Ishikawa (cell line): ENCODE results near the gene ERBB4.

Source experiments
- CEBPB ChIP-seq: IDR thresholded peaks from 2 replicates; pipeline ENCODE4 v1.6.1; 2012
- EGR1 ChIP-seq: IDR thresholded peaks from 2 replicates; pipeline ENCODE4 v1.6.1; 2012
- EP300 ChIP-seq: IDR thresholded peaks from 2 replicates; pipeline ENCODE4 v1.6.1; 2012; ENCODE audit warnings: borderline replicate concordance
- FOXM1 ChIP-seq: IDR thresholded peaks from 2 replicates; pipeline ENCODE4 v1.6.1; 2012; ENCODE audit warnings: low read depth, borderline replicate concordance
- NFIC ChIP-seq: IDR thresholded peaks from 2 replicates; pipeline ENCODE4 v1.6.1; 2012
- RAD21 ChIP-seq: IDR thresholded peaks from 2 replicates; pipeline ENCODE4 v1.6.1; 2012; ENCODE audit warnings: low read depth
- TAF1 ChIP-seq: IDR thresholded peaks from 2 replicates; pipeline ENCODE4 v1.6.1; 2012; ENCODE audit warnings: low read depth, mild to moderate bottlenecking
- USF1 ChIP-seq: IDR thresholded peaks from 2 replicates; pipeline ENCODE4 v1.6.1; 2012
- YY1 ChIP-seq: IDR thresholded peaks from 2 replicates; pipeline ENCODE4 v1.6.1; 2012; ENCODE audit warnings: low read depth
- ZBTB7A ChIP-seq: IDR thresholded peaks from 2 replicates; pipeline ENCODE4 v1.6.1; 2012; ENCODE audit warnings: low read depth
- TF ChIP-seq, protein P1 (sequence below): IDR thresholded peaks from 2 replicates; pipeline ENCODE4 v1.6.1; 2012; ENCODE audit warnings: low read depth, mild to moderate bottlenecking

- no peak for TF ChIP-seq NFIC
- TF ChIP-seq USF1: no peak
- no peak for TF ChIP-seq YY1
- TF ChIP-seq EP300: no peak
- TF ChIP-seq ZBTB7A: no peak
- no peak for TF ChIP-seq RAD21
- no peak for TF ChIP-seq TAF1
- no peak for TF ChIP-seq CEBPB
- TF ChIP-seq, protein P1, sequence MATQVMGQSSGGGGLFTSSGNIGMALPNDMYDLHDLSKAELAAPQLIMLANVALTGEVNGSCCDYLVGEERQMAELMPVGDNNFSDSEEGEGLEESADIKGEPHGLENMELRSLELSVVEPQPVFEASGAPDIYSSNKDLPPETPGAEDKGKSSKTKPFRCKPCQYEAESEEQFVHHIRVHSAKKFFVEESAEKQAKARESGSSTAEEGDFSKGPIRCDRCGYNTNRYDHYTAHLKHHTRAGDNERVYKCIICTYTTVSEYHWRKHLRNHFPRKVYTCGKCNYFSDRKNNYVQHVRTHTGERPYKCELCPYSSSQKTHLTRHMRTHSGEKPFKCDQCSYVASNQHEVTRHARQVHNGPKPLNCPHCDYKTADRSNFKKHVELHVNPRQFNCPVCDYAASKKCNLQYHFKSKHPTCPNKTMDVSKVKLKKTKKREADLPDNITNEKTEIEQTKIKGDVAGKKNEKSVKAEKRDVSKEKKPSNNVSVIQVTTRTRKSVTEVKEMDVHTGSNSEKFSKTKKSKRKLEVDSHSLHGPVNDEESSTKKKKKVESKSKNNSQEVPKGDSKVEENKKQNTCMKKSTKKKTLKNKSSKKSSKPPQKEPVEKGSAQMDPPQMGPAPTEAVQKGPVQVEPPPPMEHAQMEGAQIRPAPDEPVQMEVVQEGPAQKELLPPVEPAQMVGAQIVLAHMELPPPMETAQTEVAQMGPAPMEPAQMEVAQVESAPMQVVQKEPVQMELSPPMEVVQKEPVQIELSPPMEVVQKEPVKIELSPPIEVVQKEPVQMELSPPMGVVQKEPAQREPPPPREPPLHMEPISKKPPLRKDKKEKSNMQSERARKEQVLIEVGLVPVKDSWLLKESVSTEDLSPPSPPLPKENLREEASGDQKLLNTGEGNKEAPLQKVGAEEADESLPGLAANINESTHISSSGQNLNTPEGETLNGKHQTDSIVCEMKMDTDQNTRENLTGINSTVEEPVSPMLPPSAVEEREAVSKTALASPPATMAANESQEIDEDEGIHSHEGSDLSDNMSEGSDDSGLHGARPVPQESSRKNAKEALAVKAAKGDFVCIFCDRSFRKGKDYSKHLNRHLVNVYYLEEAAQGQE: no peak
- TF ChIP-seq EGR1: no peak
- no peak for TF ChIP-seq FOXM1
Measured at GRCh38 chr2:211845338-211846035, 693.1 kb downstream of the ERBB4 start.
